GM18873 (cell line): Measurements from ENCODE around the gene CLK4.

ENCODE experiments used
- ATAC-seq: cut with Tn5 transposase; IDR thresholded peaks from one replicate; pipeline ENCODE4 v1.9.1; 2021; ENCODE audit warnings: mild to moderate bottlenecking, moderate library complexity, moderate number of reproducible peaks; ENCODE audit not compliant: unreplicated experiment, low FRiP score

The CLK4 gene

DNA sequence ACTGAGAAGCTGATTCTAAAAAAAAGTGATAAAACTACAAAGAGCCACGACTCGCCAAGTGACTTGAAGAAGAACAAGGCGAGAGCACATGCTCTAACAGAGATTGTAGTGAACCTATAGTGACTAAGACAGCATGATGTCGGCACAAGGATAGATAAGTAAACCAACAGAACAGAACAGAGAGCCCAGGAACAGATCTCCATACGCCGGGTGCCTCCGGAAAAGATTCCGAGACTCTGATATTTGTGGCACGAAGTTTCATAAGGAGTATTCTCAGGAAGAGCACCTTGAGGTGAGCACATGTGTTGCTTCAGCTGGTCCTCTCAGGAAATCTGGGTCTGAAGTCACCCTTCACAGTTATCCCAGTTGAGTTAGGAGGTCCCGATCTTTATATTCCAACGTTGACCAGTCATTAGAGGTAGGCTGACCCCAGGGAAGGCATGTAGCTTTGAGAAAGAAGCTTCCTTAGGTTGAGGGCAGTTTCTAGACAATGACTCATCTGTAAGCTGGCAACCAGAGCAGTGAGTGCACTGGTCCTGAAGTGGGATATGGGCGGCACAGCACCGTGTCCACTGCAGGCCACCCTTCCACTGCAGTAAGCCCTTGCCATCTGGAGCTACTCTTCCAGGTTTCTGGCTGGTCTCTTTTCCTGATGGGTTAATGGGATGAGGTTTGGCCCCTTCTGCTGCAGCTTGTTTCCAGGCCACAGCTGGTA lies 13.6 kb upstream of the CLK4 start:
- ATAC-seq = no peak

DNA sequence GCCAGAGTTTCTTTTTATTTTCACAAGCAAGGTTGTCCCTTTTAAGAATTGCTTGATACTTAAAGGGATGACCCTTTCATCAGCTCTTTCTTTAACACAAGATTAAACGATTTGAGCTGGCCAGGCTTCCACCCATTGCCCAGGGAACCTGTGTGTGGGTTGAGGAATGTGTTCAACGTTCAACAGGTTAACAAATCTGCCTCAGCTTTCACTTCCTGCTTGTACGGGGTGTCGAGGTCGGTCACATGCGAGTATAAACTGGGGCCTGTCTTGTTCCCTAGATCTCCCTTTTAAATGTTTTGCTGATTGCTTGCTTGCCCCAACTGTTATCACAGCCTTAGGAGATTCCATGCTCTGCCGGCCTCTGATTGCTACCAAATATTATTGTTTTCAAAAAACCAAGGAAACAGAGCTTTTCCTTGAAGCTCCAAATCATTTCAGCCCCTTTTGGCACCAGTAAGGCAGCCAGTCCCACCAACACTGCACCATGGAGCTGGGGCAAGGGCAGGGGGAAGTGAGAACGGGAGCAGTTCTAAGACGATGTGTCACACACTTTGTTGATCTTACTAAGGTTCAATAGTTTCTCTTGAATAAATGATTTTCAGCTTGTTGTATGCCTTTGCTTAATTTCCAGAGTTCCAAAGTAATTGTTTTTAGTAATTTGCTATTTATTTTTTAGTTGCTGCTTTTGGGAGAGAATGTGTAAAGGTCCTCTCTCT lies 10.7 kb upstream of the CLK4 start:
- no peak for ATAC-seq

DNA sequence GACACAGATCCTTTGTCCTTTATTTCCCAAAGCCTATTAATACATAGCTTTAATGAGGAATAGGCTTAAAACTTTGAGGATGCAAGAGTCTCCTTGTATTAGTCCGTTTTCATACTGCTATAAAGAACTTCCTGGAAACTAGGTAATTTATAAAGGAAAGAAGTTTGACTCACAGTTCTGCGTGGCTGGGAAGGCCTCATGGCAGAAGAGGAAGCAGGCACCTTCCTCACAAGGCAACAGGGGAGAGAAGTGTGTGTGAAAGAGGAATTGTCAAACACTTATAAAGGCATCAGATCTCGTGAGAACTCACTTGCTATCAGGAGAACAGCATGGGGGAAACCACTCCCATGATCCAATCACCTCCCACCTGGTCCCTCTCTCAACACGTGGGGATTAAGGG lies 5.4 kb upstream of the CLK4 start:
- ATAC-seq = no peak

DNA sequence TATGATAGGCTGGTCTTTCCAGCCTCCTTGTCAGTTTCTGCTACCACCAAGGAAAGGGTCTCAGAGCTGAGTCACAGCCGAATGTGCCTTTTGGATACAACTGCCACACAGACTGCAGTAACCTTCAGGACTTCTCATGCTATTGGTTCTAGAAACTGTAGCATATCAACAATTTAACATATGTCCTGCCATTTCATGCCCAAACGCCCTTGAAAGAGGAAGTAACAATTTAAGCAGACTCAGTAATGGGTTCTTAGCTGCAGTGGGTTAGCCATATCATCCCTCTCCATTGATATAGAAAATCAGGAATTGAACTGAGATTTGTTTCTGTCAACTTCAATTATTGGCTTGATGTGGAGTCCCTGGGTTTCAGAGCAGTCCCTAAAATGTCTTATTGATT lies 4.1 kb upstream of the CLK4 start:
- no peak for ATAC-seq

DNA sequence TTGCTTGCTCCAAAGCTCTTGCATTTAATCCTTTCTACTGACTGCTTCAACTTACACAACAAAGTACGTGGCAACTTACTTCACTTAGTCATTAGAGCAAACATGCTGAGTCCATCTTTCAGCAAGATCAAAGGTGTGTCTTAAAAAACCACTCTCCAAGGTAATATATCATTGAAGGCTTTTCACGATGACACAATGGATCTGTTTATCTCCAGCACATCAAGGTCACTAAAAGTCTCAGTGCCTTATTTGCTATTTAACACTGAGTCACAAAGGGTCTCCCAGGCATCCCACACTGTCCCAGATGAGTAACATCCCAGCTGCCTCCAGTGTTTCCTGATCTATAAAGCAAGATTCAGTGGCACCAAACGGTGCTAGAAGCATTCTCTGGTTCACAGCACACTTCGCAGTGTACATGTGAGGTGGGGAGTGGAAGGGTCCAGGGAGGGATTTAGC lies 3.7 kb upstream of the CLK4 start:
- ATAC-seq = no peak

DNA sequence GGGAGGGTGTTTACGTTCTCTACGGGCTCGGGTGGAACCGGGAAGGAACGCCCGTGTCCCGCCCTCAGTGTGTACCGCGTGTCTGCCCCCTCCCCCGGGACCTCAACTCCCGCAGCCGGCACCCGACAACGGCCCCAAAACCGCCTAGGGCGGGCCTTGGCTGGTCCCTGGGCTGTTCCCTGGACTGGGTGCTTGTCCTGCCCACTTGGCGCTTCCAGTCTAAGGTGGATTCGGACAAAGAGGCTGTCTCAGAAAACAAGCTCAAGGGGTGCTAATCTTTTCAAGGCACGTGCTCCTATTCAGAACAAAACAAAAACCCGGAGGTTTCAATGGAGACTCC lies 379 bp upstream of the CLK4 start:
- ATAC-seq = no peak

DNA sequence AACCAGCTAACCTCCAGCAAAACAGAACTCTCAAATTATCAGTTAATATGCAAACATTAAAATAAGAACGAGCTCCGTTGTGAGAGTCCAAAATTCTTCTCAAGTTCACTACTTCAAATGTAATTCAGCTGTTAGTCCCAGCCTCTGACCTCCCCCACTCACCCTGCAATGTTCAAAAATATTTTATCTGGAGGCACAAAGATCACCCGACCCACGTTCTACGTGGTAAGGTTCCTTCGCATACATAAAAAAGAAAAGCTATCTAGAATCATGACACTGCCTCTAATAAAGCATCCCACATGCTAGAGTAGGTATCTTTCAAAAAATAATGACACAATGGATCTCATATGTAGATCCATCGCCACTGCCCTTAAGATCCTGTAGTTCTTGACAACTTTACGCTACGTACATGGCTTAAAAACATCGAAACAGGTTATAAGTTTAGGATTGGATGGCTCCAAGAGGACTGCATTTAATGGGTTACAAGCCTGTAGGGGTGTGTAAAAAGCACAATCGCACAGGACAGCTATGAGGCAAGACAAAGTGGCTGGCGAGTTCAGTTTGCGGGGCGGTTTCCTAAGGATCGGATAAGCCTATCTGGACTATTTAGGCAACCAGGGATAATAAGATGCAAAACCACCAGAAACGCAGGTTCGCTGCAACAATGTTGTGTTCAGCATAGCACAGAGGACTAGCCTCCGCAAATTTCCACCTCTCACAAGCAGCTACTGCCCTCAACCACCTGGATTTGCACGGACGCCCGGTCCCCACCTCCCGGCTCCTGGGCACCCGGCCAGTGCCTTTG lies 969 bp downstream of the CLK4 start:
- ATAC-seq = no peak

DNA sequence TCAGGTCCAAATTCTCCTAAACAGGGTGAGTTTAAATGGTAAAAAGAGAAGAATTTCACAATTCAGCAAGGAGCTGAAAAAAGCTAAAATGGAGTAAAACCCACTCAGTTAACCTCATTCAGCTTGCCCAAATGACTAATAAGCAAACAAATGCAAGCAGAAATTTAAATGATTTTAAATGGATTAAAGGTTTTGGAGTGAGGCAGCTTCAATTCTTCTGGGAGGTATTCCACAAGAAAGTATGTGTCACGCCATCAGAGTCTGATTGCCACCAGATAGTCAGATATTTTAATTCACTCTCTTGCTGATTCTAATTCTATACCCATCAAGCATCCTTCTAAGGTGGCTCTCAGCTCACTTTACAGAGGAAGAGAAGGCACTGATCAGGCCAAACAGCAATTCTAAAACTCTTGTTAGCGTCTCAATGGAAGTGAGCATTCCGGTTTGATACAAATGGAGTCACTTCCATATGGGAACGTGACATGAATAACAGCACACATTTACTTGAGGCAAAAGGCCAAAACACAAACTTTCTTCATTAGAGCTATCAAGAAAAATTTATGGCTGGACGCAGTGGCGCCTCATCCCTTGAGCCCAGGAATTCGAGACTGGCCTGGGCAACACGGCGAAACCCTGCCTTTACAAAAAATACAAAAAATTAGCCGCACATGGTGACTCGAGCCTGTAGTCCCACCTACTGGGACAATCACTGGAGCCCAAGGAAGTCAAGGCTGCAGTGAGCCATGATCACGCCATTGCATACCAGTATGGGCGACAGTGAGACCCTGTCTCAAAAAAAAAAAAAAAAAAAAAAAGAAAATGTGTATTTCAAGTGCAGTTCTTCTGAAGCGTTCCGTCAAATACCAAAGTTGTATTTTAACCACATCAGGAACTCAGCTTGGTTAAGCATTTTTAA lies 2.0 kb downstream of the CLK4 start:
- ATAC-seq = no peak

DNA sequence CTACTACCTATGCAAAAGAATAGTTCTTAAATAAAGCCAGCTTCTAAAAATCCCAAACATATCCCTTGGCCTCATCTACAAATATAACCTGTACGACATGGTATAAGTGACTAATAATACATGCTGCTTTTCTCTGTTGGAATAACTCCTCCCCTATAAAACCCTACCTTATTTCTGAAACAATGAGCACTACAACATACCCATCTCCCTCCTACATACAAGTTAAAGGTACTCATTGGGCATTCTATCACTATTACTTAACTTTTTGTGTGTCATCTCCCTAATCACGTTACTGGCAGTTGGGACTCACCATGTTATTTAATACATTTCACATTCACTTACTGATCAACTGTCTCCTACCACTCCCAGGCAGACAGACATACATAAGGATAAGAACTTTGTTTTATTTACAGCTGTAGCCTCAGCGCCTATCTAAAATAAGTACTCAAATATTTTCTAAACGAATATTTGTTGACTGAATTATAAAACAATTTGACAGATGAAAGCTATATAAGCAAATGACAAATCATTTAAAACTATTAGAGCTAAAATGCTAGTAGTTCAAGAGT lies 4.1 kb downstream of the CLK4 start:
- ATAC-seq = no peak

DNA sequence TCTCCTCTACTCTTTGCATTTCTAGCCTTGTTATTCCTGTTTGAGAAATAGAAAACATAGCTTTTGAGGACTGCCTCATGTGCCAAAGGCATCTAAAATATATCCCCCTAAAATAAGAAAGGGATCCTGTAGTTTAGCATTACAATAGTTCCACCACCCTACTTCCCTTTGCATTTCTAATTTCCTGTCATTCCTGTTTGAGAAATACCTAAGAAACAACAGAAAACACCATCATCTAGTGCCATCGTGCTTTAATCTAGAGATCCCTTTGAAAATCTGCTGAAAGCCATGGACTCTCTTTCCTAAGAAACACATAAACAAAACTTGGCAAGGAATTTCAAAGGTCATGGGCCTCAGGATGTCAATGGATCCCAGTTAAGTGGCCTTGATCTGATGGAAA lies 7.5 kb downstream of the CLK4 start:
- ATAC-seq = no peak

DNA sequence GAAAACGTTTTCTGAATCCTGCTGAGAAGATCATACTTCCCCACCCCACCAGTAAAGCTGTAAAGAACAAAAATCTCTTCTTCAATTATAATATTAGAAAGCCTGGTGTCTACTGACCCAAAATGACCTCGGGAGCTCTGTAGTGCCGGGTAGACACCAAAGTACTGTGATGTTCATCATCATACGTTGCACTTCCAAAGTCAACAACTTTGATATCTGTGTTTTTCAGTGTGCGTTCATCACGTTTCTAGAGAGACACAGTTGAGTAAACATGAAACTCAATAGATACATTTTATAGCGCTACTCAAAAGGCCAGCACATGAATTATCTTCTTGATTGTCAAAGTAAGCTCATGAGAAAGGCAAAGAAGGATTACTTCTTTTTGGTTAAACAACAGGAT lies 14.6 kb downstream of the CLK4 start:
- no peak for ATAC-seq

DNA sequence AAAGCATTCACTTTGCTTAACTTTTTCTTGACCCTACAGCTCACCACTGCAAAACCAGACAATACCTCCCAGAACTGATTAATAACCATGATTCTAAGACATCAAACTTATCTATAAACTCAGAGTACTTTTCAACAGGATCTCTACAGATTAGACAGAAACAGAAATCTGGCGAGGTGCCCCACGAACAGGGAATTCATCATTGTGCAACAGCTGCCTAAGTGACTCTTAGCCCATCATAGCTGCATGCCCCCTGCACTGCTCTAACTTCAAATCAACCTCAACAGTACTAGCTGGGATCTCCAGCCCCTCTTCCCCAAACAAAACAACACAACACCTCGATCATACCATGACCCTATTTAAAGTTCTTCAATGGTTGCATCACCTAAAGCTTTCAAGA lies 20.6 kb downstream of the CLK4 start:
- ATAC-seq = no peak

DNA sequence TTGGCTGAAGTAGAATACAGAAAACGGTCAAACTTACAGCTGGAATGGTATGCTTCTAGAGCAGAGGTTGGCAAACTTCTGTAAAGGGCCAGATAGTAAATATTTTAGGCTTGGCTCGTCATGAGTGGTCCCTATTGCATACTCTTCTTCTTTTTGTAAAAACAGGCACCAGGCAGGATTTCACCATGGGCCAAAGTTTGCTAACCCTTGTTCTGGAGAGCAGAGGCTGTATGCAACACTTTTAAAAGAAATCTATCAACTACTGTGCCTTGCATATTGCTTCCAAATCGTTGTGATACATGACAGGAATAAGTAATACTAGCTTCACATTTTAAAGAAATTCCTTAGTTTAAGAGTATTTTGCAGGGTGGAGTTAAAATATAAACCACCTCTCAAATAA lies 21.1 kb downstream of the CLK4 start:
- no peak for ATAC-seq

DNA sequence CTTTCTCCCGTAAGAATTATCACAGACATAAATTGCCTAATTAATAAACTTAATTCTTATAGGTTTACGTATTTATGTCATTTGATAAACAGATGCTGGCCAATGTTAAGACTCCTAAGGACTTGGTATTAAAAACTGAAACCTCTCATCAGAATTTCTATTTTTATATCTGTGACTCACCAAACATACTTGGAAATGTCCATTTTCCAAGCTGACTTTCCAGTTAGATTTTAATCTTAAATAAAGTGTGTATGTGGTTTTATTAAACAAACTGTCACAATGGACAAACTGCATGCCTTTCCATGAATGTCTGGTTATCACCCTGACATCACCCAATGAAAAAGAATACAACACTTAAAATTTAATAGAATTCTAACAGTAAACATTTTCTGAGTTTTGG lies 24.1 kb downstream of the CLK4 start:
- ATAC-seq = no peak

DNA sequence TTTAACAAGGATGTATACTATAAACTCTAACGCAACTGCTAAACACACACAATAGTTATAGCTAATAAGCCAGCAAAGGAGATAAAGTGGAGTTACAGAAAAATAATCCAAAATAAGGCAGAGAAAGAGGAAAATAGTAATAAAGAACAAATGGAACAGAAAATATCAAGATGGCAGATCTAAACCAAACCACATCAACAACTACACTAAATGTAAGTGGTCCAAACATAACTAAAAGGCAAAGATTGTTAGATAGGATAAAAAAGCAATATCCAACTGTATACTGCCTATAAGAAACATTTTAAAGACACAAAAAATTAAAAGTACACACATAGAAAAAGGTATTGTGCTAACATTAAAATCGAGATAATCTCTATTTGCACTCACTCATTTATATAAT lies 31.1 kb downstream of the CLK4 start:
- ATAC-seq = no peak

DNA sequence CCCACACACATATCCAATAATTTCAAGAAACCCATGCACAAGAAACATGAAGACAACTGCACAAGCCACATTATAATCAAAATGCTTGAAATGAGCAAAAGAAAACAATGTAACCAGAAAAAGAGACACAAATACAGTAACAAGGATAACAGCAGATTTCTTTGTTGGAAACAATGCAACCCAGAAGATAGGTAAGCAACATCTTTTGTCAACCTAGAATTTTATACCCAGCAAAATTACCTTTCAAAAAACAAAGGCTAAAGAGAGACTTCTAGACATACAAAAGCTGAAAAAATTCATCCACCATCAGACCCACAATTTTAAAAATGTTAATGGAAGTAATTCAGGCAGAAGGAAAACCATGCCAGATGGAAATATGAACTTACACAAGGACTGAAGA lies 31.7 kb downstream of the CLK4 start:
- no peak for ATAC-seq

DNA sequence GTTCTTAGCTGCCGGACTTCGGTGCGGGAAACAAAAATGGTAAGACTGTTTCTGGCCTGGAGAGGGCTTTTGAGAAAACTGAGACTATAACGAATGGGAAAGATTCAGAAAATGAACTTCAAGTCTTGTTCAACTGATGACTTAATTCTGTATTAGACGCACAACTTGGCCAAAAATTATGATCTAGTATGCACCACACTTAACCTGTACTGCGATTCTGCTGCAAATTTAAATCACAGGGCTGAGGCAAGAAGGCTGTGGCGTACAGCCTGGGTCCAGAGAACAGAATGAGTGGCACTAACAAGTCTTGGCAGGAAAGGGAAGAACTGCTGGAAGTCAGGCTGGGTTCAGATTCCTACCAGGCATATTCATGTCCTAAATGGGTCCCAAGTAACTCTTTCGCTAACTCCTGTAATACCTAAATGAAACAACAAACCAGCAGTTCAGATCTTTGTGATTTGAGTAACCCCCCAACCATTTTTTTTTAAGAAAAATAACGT lies 35.9 kb downstream of the CLK4 start:
- no peak for ATAC-seq

DNA sequence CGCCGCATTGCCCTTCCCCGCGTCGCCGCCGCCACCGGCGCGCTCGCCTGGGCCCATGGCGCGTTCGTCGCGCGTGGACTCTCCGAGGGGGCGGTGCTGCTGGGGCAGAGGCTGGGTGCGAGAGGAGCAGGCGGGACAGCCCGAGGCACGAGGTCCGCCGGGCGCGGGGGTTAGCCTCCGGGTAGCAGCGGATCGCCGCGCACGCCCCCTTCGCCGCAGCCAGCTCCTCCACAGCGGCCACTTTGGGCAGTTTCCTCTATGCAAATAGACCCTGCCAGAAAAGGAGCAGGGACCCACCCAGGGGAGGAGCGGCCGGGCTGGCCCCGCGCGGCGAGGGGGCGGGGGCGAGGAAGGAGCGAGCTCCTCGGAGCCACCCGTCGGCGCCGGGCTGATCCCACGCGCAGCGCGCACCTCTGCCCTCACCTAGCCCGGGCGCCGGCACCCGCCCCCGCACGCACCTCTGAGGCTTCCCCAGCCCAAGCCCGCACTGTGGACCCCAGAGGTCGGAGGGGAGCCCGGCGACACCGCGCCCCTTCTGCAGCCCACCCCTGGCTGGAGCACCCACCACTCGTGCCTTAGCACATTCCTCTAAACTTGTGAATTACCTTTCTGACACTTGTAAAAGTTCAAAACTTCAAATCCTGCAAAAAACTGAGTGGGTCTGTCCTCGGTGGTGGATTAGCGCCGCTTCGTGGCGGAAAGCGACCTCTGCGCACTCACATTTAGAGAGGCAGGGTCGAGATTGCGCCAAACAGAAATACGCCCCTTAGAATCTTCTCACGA lies 36.5 kb downstream of the CLK4 start, which contains the start of gene COL23A1:
COL23A1 (minus strand) TSS at position 253 of the 783 bp plus-strand sequence.
- ATAC-seq = no peak
